Measurements from ENCODE around the gene ZNF555.
"Not testable (repeated sequence)": the region's sequence is repeated elsewhere in the genome, so short reads cannot be mapped to it uniquely, and the experiment has no call there.

ZNF555 gene

GRCh38 chr19:2867025-2867991 lies 26.0 kb downstream of the ZNF555 start, which contains the start of gene ZNF556:
Gene ZNF556 (plus strand): TSS chr19:2867335. CDS start chr19:2867422, 87 bp downstream.
- DNase-seq (ENCODE audit: low spot score): no peak

- no peak for DNase-seq (ENCODE audit: low spot score)
Observed at GRCh38 chr19:2869618-2870017, 28.3 kb downstream of the ZNF555 start.

GRCh38 chr19:2872175-2872574 lies 30.9 kb downstream of the ZNF555 start:
- not testable (repeated sequence) for DNase-seq (ENCODE audit: low spot score)

- DNase-seq (ENCODE audit: low spot score): no peak
Observed at GRCh38 chr19:2877398-2878331, 36.4 kb downstream of the ZNF555 start.

- no peak for DNase-seq (ENCODE audit: low spot score)
Observed at GRCh38 chr19:2883686-2884439, 42.6 kb downstream of the ZNF555 start.

GRCh38 chr19:2885736-2886135 lies 44.5 kb downstream of the ZNF555 start:
- DNase-seq (ENCODE audit: low spot score): no peak

- peak; percentile 60 for DNase-seq (ENCODE audit: low spot score)
Observed at GRCh38 chr19:2887391-2887914, 46.2 kb downstream of the ZNF555 start.

- no peak for DNase-seq (ENCODE audit: low spot score)
Observed at GRCh38 chr19:2888731-2889224, 47.5 kb downstream of the ZNF555 start.

- not testable (repeated sequence) for DNase-seq (ENCODE audit: low spot score)
Observed at GRCh38 chr19:2890531-2890930, 49.3 kb downstream of the ZNF555 start.

- DNase-seq (ENCODE audit: low spot score): no peak
Observed at GRCh38 chr19:2896694-2897093, 55.4 kb downstream of the ZNF555 start.

- peak; percentile 97 for DNase-seq (ENCODE audit: low spot score)
Observed at GRCh38 chr19:2900296-2901252, 59.3 kb downstream of the ZNF555 start, which contains the start of gene ZNF57. Gene ZNF57 (plus strand): TSS chr19:2900928. CDS start chr19:2901046, 118 bp downstream.

- no peak for DNase-seq (ENCODE audit: low spot score)
Observed at GRCh38 chr19:2902590-2903218, 61.4 kb downstream of the ZNF555 start.

- not testable (repeated sequence) for DNase-seq (ENCODE audit: low spot score)
Observed at GRCh38 chr19:2903326-2903725, 62.1 kb downstream of the ZNF555 start.

- DNase-seq (ENCODE audit: low spot score): no peak
Observed at GRCh38 chr19:2905918-2906519, 64.7 kb downstream of the ZNF555 start.

GRCh38 chr19:2906631-2907195 lies 65.4 kb downstream of the ZNF555 start:
- DNase-seq (ENCODE audit: low spot score): no peak
